ENCODE results near the gene TMEM14B. TPM values are rescaled to one million over a fixed set of nuclear protein-coding genes. Genes with fewer than 3 reads are reported as not detected.
A peak's percentile ranks its signal among the peaks of the same experiment; 100 is the strongest.

The TMEM14B gene
- total RNA-seq, 1 experiment from 2014 or later, result 115 TPM

DNA sequence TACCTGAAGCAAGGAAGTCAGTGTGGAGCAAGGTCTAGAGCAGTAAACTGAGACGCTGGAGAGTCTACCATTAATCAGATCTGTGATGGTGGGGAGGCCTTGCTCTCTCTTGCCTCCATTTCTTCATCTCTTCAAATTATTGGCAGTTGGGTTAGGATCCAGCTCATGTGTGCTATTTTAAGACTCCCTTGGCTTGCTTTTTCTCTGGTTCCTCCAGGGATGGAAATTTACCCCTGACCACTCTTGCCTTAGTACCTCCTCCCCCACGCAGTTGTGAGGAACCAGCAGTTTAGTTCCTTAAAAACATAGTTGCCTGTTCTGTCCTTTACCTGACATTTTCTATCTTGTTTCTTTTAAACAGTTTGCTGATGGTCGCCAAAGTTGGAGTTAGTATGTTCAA, 17.4 kb upstream of the TMEM14B start:
- ATAC-seq, result no peak
- Histone ChIP-seq H3K9me2 (replicated peaks; ENCODE audit: low read length) (no peaks in the 10 kb centered on the region), H3K27me3 (ENCODE audit: low read length) (no peaks in the 10 kb centered on the region), H3K4me3 (ENCODE audit: low read length) (no peak overlapping the region), H3K9me3 (ENCODE audit: low read length) (no peaks in the 10 kb centered on the region), H2AFZ (ENCODE audit: low read length) (no peak overlapping the region), H3K79me2 (ENCODE audit: low read length) (peaks cover 9% of the 10 kb centered on the region), H3K4me1 (ENCODE audit: insufficient read depth, low read length) (peaks cover 17% of the 10 kb centered on the region), H3K27ac (ENCODE audit: low read length) (no peak overlapping the region), H3F3A (ENCODE audit: low read length, unreplicated experiment) (peaks cover 1% of the 10 kb centered on the region), H4K20me1 (ENCODE audit: low read length) (no peaks in the 10 kb centered on the region), H3K4me2 (ENCODE audit: low read length) (no peak overlapping the region), H3K36me3 (ENCODE audit: low read depth, low read length) (peaks cover 15% of the 10 kb centered on the region), H3K9ac (ENCODE audit: low read length) (no peak overlapping the region)
- intact Hi-C loops (cut with micrococcal nuclease), result no loop called here
- POLR2A ChIA-PET (ENCODE audit: unreplicated experiment), result no interaction called here
- TF ChIP-seq, protein P1, sequence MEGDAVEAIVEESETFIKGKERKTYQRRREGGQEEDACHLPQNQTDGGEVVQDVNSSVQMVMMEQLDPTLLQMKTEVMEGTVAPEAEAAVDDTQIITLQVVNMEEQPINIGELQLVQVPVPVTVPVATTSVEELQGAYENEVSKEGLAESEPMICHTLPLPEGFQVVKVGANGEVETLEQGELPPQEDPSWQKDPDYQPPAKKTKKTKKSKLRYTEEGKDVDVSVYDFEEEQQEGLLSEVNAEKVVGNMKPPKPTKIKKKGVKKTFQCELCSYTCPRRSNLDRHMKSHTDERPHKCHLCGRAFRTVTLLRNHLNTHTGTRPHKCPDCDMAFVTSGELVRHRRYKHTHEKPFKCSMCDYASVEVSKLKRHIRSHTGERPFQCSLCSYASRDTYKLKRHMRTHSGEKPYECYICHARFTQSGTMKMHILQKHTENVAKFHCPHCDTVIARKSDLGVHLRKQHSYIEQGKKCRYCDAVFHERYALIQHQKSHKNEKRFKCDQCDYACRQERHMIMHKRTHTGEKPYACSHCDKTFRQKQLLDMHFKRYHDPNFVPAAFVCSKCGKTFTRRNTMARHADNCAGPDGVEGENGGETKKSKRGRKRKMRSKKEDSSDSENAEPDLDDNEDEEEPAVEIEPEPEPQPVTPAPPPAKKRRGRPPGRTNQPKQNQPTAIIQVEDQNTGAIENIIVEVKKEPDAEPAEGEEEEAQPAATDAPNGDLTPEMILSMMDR (conservative IDR thresholded peaks at IDR 0.05; ENCODE audit: low read depth, low read length), result no peak
- TF ChIP-seq EZH2phosphoT487 (IDR thresholded peaks at IDR 0.05; ENCODE audit: borderline replicate concordance, low read length), result no peak
- no peak for TF ChIP-seq EZH2 (IDR thresholded peaks at IDR 0.05; ENCODE audit: low read length, unreplicated experiment)
- BruUV-seq (replicated peaks), result no TSS peak
- CTCF ChIA-PET, result no interaction called here
- no peak for DNase-seq

DNA sequence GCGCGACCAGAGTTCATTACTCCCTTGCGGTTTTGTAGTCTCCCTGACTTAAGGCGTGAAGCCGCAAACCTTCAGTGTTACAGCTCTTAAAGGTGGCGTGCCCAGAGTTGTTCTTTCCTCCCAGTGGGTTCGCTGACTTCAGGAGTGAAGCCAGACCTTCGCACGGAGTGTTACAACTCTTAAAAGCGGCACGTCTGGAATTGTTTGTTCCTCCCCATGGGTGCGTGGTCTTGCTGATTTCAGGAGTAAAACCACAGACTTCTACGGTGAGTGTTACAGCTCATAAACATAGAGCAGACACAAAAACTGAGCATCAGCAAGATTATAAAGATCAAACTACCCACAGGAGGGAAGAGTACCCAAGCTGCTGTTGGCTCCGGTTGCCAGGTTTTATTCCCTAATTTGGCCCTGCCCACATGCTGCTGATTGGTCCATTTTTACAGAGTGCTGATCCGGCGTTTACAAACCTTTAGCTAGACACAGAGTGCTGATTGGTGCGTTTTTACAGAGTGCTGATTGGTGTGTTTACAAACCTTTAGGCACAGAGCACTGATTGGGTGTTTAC, 14.4 kb upstream of the TMEM14B start:
- Histone ChIP-seq H3K4me3 (ENCODE audit: low read length) (no peak overlapping the region), H3K4me2 (ENCODE audit: low read length) (no peak overlapping the region), H3K9me2 (replicated peaks; ENCODE audit: low read length) (no peaks in the 10 kb centered on the region), H4K20me1 (ENCODE audit: low read length) (no peaks in the 10 kb centered on the region), H3K27ac (ENCODE audit: low read length) (peak overlapping the region; percentile 69; the same call in 1 of the 2 replicates), H3K9ac (ENCODE audit: low read length) (no peak overlapping the region), H2AFZ (ENCODE audit: low read length) (no peak overlapping the region), H3F3A (ENCODE audit: low read length, unreplicated experiment) (peaks cover 4% of the 10 kb centered on the region), H3K9me3 (ENCODE audit: low read length) (no peaks in the 10 kb centered on the region), H3K4me1 (ENCODE audit: insufficient read depth, low read length) (peaks cover 25% of the 10 kb centered on the region), H3K27me3 (ENCODE audit: low read length) (no peaks in the 10 kb centered on the region), H3K79me2 (ENCODE audit: low read length) (no peaks in the 10 kb centered on the region), H3K36me3 (ENCODE audit: low read depth, low read length) (peaks cover 12% of the 10 kb centered on the region)
- no peak for DNase-seq
- no TSS peak for BruUV-seq (replicated peaks)
- no peak for TF ChIP-seq EZH2 (IDR thresholded peaks at IDR 0.05; ENCODE audit: low read length, unreplicated experiment)
- no peak for TF ChIP-seq EZH2phosphoT487 (IDR thresholded peaks at IDR 0.05; ENCODE audit: borderline replicate concordance, low read length)
- TF ChIP-seq, protein P1 (conservative IDR thresholded peaks at IDR 0.05; ENCODE audit: low read depth, low read length), result no peak
- ChIA-PET CTCF (no interaction called here), POLR2A (ENCODE audit: unreplicated experiment) (interaction anchor here (0.6 kb wide), 1 partner anchor 1034 kb away, joined by 3 read pairs; no protein-coding TSS in a partner anchor)
- intact Hi-C loops (cut with micrococcal nuclease), result no loop called here
- no peak for ATAC-seq

DNA sequence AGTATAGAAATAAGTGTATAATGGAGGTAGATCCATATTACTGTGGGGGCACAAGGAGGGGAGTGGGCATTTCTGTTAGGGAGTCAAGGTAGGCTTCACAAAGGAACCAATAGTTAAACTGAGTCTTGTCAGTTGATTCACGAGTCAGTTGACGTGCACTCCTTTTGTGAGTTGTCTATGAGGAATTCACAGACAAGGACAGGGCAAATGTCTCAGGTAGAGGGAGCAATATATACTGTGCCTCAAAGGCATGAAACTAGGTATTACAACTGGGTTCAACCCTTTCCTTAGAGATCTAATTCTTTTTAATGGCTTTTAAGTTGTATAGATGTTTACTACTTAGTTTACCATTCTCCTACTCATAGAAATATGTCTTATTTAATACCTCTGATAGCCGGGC, 13.7 kb upstream of the TMEM14B start:
- CTCF ChIA-PET, result no interaction called here

More for the DNA sequence above, 13.7 kb upstream of the TMEM14B start:
- H3F3A ChIP-seq (ENCODE audit: low read length, unreplicated experiment), result peaks cover 4% of the 10 kb centered on the region
- H3K27ac ChIP-seq (ENCODE audit: low read length), result peak overlapping the region; percentile 69; the same call in 1 of the 2 replicates
- no TSS peak for BruUV-seq (replicated peaks)
- H3K9me3 ChIP-seq (ENCODE audit: low read length), result no peaks in the 10 kb centered on the region
- H3K79me2 ChIP-seq (ENCODE audit: low read length), result no peaks in the 10 kb centered on the region
- TF ChIP-seq EZH2phosphoT487 (IDR thresholded peaks at IDR 0.05; ENCODE audit: borderline replicate concordance, low read length) (no peak), EZH2 (IDR thresholded peaks at IDR 0.05; ENCODE audit: low read length, unreplicated experiment) (no peak)
- TF ChIP-seq, protein P1 (conservative IDR thresholded peaks at IDR 0.05; ENCODE audit: low read depth, low read length), result no peak
- H3K4me3 ChIP-seq (ENCODE audit: low read length), result no peak overlapping the region
- intact Hi-C loops (cut with micrococcal nuclease), result loop anchor here (1.0 kb wide), 1 partner anchor 11 kb away; the partner anchor contains the start of gene TMEM14C
- DNase-seq (peak; percentile 31), ATAC-seq (peak; percentile 39)
- POLR2A ChIA-PET (ENCODE audit: unreplicated experiment), result interaction anchor here (0.6 kb wide), 1 partner anchor 1034 kb away, joined by 3 read pairs; no protein-coding TSS in a partner anchor
- no peaks in the 10 kb centered on the region for H4K20me1 ChIP-seq (ENCODE audit: low read length)
- peaks cover 25% of the 10 kb centered on the region for H3K4me1 ChIP-seq (ENCODE audit: insufficient read depth, low read length)
- peaks cover 9% of the 10 kb centered on the region for H3K36me3 ChIP-seq (ENCODE audit: low read depth, low read length)
- H2AFZ ChIP-seq (ENCODE audit: low read length), result no peak overlapping the region
- H3K9ac ChIP-seq (ENCODE audit: low read length), result no peak overlapping the region; the same call in 1 of the 2 replicates
- H3K9me2 ChIP-seq (replicated peaks; ENCODE audit: low read length), result no peaks in the 10 kb centered on the region
- no peak overlapping the region for H3K4me2 ChIP-seq (ENCODE audit: low read length)
- no peaks in the 10 kb centered on the region for H3K27me3 ChIP-seq (ENCODE audit: low read length)
